T-cell (primary cell): ENCODE results near the gene PFKFB3. TPM values are rescaled to one million over a fixed set of nuclear protein-coding genes. Genes with fewer than 3 reads are reported as not detected.
"Not testable (repeated sequence)": the region's sequence is repeated elsewhere in the genome, so short reads cannot be mapped to it uniquely, and the experiment has no call there.

Experiments used
- ATAC-seq, 4 experiments: fragments of 200-7000 bp in 3 of 4; fragments of 150-1000 bp in 1 of 4; cut with Tn5 transposase; replicated peaks in 1 of 4; 1 replicate in 3 of 4; 2 replicates in 1 of 4; pipeline ENCODE4 v1.10.0; 2021; ENCODE audit warnings: moderate library complexity in 3 of 4, mild to moderate bottlenecking in 2 of 4, moderate number of reproducible peaks in 1 of 4
- CTCF ChIA-PET, 2 donors: fragments of 300-600 bp; sonication (Branson Sonifier 250); formaldehyde crosslinking; loops; one replicate each; lab custom pipeline; 2022; ENCODE audit warnings: antibody characterized with exemption in 2 of 2; lab: Charles Lee
- POLR2A ChIA-PET, 2 donors: fragments of 300-600 bp; sonication (Branson Sonifier 250); formaldehyde crosslinking; loops; one replicate each; lab custom pipeline; 2022; ENCODE audit warnings: antibody characterized with exemption in 2 of 2; lab: Charles Lee
- DNase-seq, 35 experiments: peaks; one replicate each; pipeline versions ENCODE4 v3.0.0 to v3.0.0-alpha.2; 2013 to 2023
- H3K27ac ChIP-seq: one replicate; pipeline ENCODE4 v1.5.1; 2013; ENCODE audit warnings: low read length
- H3K27me3 ChIP-seq, 2 experiments: replicated peaks in 1 of 2; 1 replicate in 1 of 2; 2 replicates in 1 of 2; pipeline versions ENCODE4 v1.6.1 to v1.7.0; 2013; ENCODE audit warnings: low read length in 1 of 2, mixed read lengths in 1 of 2; ENCODE audit not compliant: control insufficient read depth in 2 of 2, insufficient read depth in 2 of 2; ENCODE audit errors: extremely low read depth in 1 of 2
- H3K36me3 ChIP-seq, 2 donors: 1 replicate in 1 of 2; 2 replicates in 1 of 2; pipeline versions ENCODE4 v1.6.1 to v1.7.0; 2013; ENCODE audit warnings: low read length in 1 of 2; ENCODE audit not compliant: control insufficient read depth in 2 of 2, insufficient read depth in 1 of 2; ENCODE audit errors: extremely low read depth in 1 of 2
- H3K4me1 ChIP-seq, 2 experiments: 1 replicate in 1 of 2; 2 replicates in 1 of 2; pipeline versions ENCODE4 v1.6.1 to v1.7.0; 2013; ENCODE audit warnings: low read length in 2 of 2, mixed read lengths in 1 of 2; ENCODE audit not compliant: insufficient read depth in 2 of 2, control insufficient read depth in 1 of 2; ENCODE audit errors: extremely low read depth in 1 of 2
- H3K4me3 ChIP-seq, 2 donors: 1 replicate in 1 of 2; 2 replicates in 1 of 2; pipeline versions ENCODE4 v1.5.1 to v1.7.0; 2013; ENCODE audit warnings: mild to moderate bottlenecking in 2 of 2, low read length in 1 of 2, moderate library complexity in 1 of 2; ENCODE audit not compliant: control insufficient read depth in 1 of 2; ENCODE audit errors: extremely low read depth in 1 of 2
- H3K9me3 ChIP-seq: 2 replicates; pipeline ENCODE4 v1.7.0; 2013
- H3K27ac Mint-ChIP-seq, 2 donors: one replicate each; pipeline ENCODE4 v1.8.0; 2020 to 2021; ENCODE audit warnings: mild to moderate bottlenecking in 2 of 2, mixed read lengths in 2 of 2
- H3K27me3 Mint-ChIP-seq, 2 donors: one replicate each; pipeline ENCODE4 v1.8.0; 2021 to 2022; ENCODE audit warnings: mixed read lengths in 2 of 2
- H3K36me3 Mint-ChIP-seq: one replicate; pipeline ENCODE4 v1.8.0; 2021; ENCODE audit warnings: mixed read lengths
- H3K4me1 Mint-ChIP-seq, 3 donors: one replicate each; pipeline ENCODE4 v1.8.0; 2020 to 2022; ENCODE audit warnings: mixed read lengths in 3 of 3, mild to moderate bottlenecking in 1 of 3
- H3K4me3 Mint-ChIP-seq, 3 donors: one replicate each; pipeline ENCODE4 v1.8.0; 2020 to 2022; ENCODE audit warnings: mild to moderate bottlenecking in 3 of 3, mixed read lengths in 3 of 3, moderate library complexity in 3 of 3
- H3K9me3 Mint-ChIP-seq, 3 donors: one replicate each; pipeline ENCODE4 v1.8.0; 2020 to 2022; ENCODE audit warnings: mixed read lengths in 3 of 3
- WGBS: methylation state at CpG from one replicate; pipeline ENCODE4 v1.1.5; 2013; ENCODE audit warnings: missing lambda C conversion rate; ENCODE audit not compliant: insufficient coverage; 5-methylcytosine and 5-hydroxymethylcytosine counted together
- total RNA-seq, 35 experiments: library from RNA in 6 of 35; stranded (reverse) in 6 of 35; fragments of 120-200 nt in 1 of 35; gene quantifications; one replicate each; pipeline versions ENCODE4 v1.2.1 to v1.2.4 and lab custom pipeline; 2013 to 2026

PFKFB3 gene
- total RNA-seq, 5 donors from 2014 or later (not counting 1 experiment from before 2014, with no cell fraction given): 48.7 to 99.2 (median 93.9) TPM

GRCh38 chr10:6278519-6279120, 75.9 kb downstream of the PFKFB3 start:
- H3K27ac Mint-ChIP-seq: no peak overlapping the region
- ChIA-PET CTCF (no interaction called here), POLR2A (no interaction called here)
- WGBS: 93% methylated on average over 6 of the region's 9 CpGs
- Histone ChIP-seq H3K9me3 (no peaks in the 10 kb centered on the region), H3K36me3 (no peaks in the 10 kb centered on the region), H3K27ac (no peak overlapping the region), H3K4me3 (no peak overlapping the region), H3K4me1 (peaks cover 0 to 22% of the 10 kb centered on the region in 2 experiments), H3K27me3 (no peaks in the 10 kb centered on the region)
- H3K27me3 Mint-ChIP-seq: no peaks in the 10 kb centered on the region
- ATAC-seq (no peak), DNase-seq (no peak)
- H3K9me3 Mint-ChIP-seq: no peaks in the 10 kb centered on the region
- peaks cover 6% of the 10 kb centered on the region for H3K36me3 Mint-ChIP-seq
- H3K4me1 Mint-ChIP-seq: peaks cover 16 to 40% (median 30%) of the 10 kb centered on the region in 3 donors
- H3K4me3 Mint-ChIP-seq: no peak overlapping the region

DNA sequence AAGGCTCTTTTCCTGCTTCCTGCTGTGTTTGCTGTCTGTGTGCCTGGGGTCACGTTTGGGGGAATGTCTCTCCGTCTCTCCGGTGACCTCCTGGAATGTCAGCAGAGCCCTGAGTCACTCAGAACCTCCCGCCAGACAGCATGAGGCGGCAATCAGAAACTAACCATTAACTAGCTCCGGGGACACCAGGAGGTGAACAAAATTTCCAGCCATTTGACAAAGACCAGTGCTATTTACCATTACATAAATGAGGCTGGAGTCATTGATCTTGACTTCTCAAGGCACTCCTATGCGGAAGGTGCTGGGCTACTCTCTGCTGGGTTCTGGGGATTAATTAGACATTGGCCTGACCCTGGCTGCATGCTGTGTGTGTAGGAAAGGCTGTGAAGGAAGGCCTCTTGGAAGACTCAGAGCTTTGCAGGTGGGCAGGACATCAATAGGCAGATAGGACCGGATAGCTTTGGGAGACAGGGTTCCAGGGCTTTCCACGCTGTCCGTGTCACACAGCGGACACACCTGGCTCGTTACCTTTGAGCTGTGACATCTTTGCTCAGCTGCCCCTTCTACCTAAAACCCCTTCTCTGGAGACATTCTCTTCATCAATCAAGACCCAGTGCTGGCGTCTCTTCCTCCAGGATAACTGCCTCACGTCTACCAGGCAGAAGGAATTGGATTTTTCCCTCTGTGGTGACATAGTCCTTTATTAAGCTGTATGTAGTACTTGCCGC, 77.0 kb downstream of the PFKFB3 start:
- H3K27me3 ChIP-seq: no peaks in the 10 kb centered on the region
- H3K4me3 Mint-ChIP-seq: no peak overlapping the region
- ATAC-seq (no peak), DNase-seq (no peak)
- ChIA-PET CTCF (no interaction called here), POLR2A (no interaction called here)
- no peak overlapping the region for H3K27ac Mint-ChIP-seq
- peaks cover 16 to 34% (median 26%) of the 10 kb centered on the region in 3 donors for H3K4me1 Mint-ChIP-seq
- H3K27ac ChIP-seq: no peak overlapping the region
- H3K4me1 ChIP-seq: peaks cover 0 to 20% of the 10 kb centered on the region in 2 experiments
- no peaks in the 10 kb centered on the region for H3K9me3 Mint-ChIP-seq
- no peak overlapping the region for H3K4me3 ChIP-seq
- no peaks in the 10 kb centered on the region for H3K9me3 ChIP-seq
- H3K36me3 Mint-ChIP-seq: peaks cover 6% of the 10 kb centered on the region
- no peaks in the 10 kb centered on the region for H3K27me3 Mint-ChIP-seq
- WGBS: 97% methylated on average over 10 of the region's 15 CpGs
- no peaks in the 10 kb centered on the region for H3K36me3 ChIP-seq

GRCh38 chr10:6280291-6280690, 77.6 kb downstream of the PFKFB3 start:
- peaks cover 12 to 29% (median 20%) of the 10 kb centered on the region in 3 donors for H3K4me1 Mint-ChIP-seq
- no peak overlapping the region for H3K4me3 Mint-ChIP-seq
- whole genome bisulfite sequencing: no CpG with 5 or more reads among the region's 8 CpGs
- Histone ChIP-seq H3K9me3 (no peaks in the 10 kb centered on the region), H3K27ac (no peak overlapping the region), H3K4me1 (peaks cover 0 to 14% of the 10 kb centered on the region in 2 experiments), H3K27me3 (no peaks in the 10 kb centered on the region), H3K36me3 (no peaks in the 10 kb centered on the region), H3K4me3 (no peak overlapping the region)
- H3K9me3 Mint-ChIP-seq: no peaks in the 10 kb centered on the region
- POLR2A ChIA-PET: no interaction called here
- CTCF ChIA-PET: no interaction called here
- DNase-seq (no peak), ATAC-seq (no peak)
- no peaks in the 10 kb centered on the region for H3K27me3 Mint-ChIP-seq
- H3K27ac Mint-ChIP-seq: peak overlapping the region in 1 of 2 donors; percentile 20
- H3K36me3 Mint-ChIP-seq: peaks cover 6% of the 10 kb centered on the region

DNA sequence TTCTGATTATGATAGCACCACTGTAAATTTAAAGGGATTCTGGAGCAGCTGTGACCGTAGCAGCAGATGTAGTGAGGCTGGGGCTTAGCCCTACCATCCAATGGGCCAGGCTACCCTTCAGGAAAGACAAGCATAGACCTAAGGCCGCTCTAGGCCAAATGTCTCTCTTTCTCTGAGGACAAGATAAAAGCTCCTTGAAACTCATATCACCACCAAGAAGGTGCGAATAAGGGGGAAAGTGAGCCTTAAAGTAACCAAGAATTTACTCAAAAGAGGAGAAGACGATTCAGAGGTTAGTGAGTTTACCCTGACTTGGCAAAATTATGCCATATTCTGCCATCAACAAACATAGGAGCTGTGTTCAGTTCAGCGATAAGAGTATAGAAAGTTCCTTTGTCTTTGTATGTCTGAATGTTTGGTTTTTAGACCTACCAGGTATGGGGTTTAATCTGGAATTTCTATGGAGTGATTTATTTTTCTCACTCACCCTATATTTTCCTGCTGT, 79.8 kb downstream of the PFKFB3 start:
- CTCF ChIA-PET: no interaction called here

GRCh38 chr10:6283655-6284054, 80.9 kb downstream of the PFKFB3 start:
- CTCF ChIA-PET: interaction anchor here in 1 of 2 donors (0.6 kb wide), 1 partner anchor 1205 kb away, joined by 3 read pairs; no protein-coding TSS in a partner anchor

More for the DNA sequence above, 79.8 kb downstream of the PFKFB3 start:
- ATAC-seq (no peak), DNase-seq (no peak)
- H3K4me1 ChIP-seq: peaks cover 0 to 8% of the 10 kb centered on the region in 2 experiments
- peaks cover 4 to 15% (median 9%) of the 10 kb centered on the region in 3 donors for H3K4me1 Mint-ChIP-seq
- WGBS: no CpG with 5 or more reads among the region's 5 CpGs
- H3K9me3 ChIP-seq: no peaks in the 10 kb centered on the region
- no peak overlapping the region for H3K27ac ChIP-seq
- H3K36me3 ChIP-seq: no peaks in the 10 kb centered on the region
- H3K27me3 ChIP-seq: no peaks in the 10 kb centered on the region
- H3K4me3 Mint-ChIP-seq: no peak overlapping the region
- no peaks in the 10 kb centered on the region for H3K9me3 Mint-ChIP-seq
- H3K36me3 Mint-ChIP-seq: peaks cover 9% of the 10 kb centered on the region
- H3K4me3 ChIP-seq: no peak overlapping the region
- POLR2A ChIA-PET: no interaction called here
- no peak overlapping the region for H3K27ac Mint-ChIP-seq
- no peaks in the 10 kb centered on the region for H3K27me3 Mint-ChIP-seq

GRCh38 chr10:6290621-6291020, 87.9 kb downstream of the PFKFB3 start:
- not testable (repeated sequence) for H3K4me1 ChIP-seq, ATAC-seq, DNase-seq, H3K27ac ChIP-seq, H3K36me3 Mint-ChIP-seq, H3K9me3 ChIP-seq, H3K9me3 Mint-ChIP-seq, H3K27me3 Mint-ChIP-seq, H3K36me3 ChIP-seq, H3K4me3 Mint-ChIP-seq, H3K27me3 ChIP-seq, H3K4me3 ChIP-seq
- ChIA-PET CTCF (interaction anchor here in 1 of 2 donors (0.6 kb wide), 1 partner anchor 119 kb away, joined by 3 read pairs; no protein-coding TSS in a partner anchor), POLR2A (interaction anchor here in 1 of 2 donors (0.6 kb wide), 1 partner anchor 13 kb away, joined by 3 read pairs; no protein-coding TSS in a partner anchor)
- peak overlapping the region in 1 of 2 donors; percentile 39 for H3K27ac Mint-ChIP-seq
- WGBS: 100% methylated on average over 2 of the region's 3 CpGs
- peaks cover 25 to 37% (median 37%) of the 10 kb centered on the region in 3 donors for H3K4me1 Mint-ChIP-seq

More at GRCh38 chr10:6283655-6284054, 80.9 kb downstream of the PFKFB3 start:
- H3K9me3 ChIP-seq: no peaks in the 10 kb centered on the region
- no peaks in the 10 kb centered on the region for H3K9me3 Mint-ChIP-seq
- H3K27ac ChIP-seq: no peak overlapping the region
- no peaks in the 10 kb centered on the region for H3K27me3 Mint-ChIP-seq
- POLR2A ChIA-PET: no interaction called here
- peaks cover 4 to 14% (median 8%) of the 10 kb centered on the region in 3 donors for H3K4me1 Mint-ChIP-seq
- no peak overlapping the region for H3K4me3 ChIP-seq
- peaks cover 8% of the 10 kb centered on the region for H3K36me3 Mint-ChIP-seq
- no peak overlapping the region for H3K4me3 Mint-ChIP-seq
- no peak overlapping the region for H3K27ac Mint-ChIP-seq
- peaks cover 0 to 8% of the 10 kb centered on the region in 2 experiments for H3K4me1 ChIP-seq
- ATAC-seq: no peak
- 99% methylated on average over 6 of the region's 8 CpGs for WGBS
- no peaks in the 10 kb centered on the region for H3K36me3 ChIP-seq
- DNase-seq: no peak
- no peaks in the 10 kb centered on the region for H3K27me3 ChIP-seq
